HG03097 (cell line): ENCODE data around the gene VEGFB.

Source experiments
- ATAC-seq: cut with Tn5 transposase; IDR thresholded peaks from one replicate; pipeline ENCODE4 v1.9.1; 2021; ENCODE audit not compliant: unreplicated experiment, low FRiP score

The VEGFB gene

DNA sequence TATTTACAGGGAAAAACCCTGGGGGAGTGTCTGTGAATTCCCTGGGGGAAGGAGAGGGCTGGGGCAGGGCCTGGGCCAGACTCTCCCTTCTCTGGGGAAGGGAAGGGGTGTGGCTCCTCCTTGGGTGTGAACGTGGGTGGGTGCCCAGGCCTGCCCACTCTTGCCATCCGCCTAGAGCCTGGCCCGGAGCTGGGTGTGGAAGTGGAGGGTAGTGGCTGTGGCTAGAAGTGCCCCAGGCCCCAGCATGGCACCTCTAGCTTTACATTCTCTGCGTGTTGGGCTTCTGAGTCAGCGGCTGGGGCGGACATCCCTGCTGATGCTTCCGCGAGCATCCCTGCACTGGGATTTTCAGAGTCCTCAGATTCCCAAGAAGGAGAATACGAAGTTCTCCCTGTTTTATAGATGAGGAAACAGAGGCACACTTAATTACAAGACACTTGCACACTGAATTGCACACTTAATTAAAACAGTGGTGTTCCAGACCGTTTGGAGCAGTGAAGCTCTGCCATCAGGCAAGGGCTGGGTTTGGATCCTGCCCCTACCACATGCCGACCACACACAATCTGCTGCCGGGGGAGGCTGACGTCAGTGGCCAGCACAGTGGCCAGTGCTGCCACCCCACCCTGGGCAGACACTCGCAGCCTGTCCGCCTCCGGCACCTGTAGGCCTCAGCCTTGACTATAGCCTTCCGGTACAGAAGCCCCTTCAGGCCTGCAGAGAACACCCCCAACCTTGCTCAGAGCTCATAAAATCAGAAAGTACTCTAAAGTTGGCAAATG, 42.5 kb downstream of the VEGFB start:
- ATAC-seq = no peak

DNA sequence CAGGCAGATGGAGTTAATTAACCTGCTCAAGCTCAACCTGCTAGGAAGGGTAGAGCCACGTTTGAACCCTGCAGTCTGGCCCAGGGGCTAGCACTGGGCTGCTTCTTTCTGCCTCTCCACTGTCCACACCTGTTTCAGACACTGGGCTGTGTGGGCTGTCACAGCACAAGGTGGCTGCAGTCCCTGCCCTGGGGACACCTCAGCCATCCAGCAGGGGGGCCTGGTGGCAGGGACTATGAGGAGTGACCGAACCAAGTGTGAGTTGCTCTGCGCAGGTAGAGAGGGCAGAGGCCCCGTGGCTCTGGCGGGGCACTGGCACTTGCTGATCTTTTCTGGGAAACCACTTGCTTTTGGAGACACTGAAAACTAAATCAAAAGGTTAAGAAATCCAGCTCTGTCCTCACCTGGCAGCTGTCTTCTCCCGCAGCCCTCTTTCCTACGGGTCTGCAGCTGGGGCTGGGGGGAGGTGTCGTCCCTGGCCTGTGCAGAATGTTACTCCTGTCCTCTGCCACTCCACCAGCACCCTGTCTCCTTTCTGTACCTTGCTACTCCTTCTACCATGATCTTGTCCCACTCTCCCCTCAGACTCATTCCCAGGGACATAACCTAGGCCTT, 44.3 kb downstream of the VEGFB start:
- ATAC-seq = no peak

DNA sequence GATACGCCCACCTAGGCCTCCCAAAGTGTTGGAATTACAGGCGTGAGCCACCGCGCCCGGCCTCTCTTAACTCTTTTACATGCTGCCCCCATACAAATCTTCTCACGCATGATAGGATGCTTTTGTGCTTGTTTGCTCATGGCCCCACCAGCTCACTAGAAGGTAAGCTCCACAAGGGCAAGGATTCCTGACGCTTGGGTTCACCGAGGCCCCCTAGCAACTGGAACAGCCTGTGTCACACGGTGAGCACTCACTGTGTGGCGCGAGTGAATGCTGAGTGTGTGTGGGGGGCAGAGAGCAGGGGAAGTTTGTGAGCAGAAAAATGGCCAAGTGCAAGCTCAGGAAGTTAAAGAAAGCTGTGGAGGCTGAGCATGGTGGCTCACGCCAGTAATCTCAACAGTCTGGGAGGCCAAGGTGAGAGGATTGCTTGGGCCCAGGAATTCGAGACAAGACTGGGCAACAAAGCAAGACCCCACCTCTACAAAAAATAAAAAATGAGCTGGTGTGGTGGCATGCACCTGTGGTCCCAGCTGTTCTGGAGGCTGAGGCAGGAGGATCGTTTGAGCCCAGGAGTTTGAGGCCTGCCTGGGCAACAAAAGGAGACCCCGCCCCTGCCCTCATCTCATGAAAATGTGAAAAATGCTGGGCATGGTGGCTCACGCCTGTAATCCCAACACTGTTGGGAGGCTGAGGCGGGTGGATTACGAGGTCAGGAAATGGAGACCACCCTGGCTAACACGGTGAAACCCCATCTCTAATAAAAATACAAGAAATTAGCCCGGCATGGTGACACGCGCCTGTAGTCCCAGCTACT, 47.8 kb downstream of the VEGFB start:
- no peak for ATAC-seq

DNA sequence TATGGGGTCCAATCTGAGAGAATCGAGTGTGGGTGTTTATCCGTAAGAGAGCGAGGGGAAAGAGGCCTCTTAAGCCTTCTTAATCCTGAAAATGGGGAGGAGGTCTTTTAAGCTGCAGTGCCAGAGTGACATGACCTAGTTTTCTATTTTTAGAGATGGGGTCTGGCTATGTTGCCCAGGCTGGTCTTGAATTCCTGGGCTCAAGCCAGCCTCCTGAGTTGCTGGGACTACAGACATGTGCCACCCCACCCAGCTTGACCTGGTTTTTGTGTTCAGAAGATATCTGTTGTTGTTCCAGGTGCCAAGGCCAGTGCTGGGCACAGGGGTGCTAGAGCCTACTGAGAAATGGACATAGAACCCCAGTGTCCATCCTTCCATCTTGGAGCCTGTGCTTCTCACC, 48.7 kb downstream of the VEGFB start:
- ATAC-seq = no peak

DNA sequence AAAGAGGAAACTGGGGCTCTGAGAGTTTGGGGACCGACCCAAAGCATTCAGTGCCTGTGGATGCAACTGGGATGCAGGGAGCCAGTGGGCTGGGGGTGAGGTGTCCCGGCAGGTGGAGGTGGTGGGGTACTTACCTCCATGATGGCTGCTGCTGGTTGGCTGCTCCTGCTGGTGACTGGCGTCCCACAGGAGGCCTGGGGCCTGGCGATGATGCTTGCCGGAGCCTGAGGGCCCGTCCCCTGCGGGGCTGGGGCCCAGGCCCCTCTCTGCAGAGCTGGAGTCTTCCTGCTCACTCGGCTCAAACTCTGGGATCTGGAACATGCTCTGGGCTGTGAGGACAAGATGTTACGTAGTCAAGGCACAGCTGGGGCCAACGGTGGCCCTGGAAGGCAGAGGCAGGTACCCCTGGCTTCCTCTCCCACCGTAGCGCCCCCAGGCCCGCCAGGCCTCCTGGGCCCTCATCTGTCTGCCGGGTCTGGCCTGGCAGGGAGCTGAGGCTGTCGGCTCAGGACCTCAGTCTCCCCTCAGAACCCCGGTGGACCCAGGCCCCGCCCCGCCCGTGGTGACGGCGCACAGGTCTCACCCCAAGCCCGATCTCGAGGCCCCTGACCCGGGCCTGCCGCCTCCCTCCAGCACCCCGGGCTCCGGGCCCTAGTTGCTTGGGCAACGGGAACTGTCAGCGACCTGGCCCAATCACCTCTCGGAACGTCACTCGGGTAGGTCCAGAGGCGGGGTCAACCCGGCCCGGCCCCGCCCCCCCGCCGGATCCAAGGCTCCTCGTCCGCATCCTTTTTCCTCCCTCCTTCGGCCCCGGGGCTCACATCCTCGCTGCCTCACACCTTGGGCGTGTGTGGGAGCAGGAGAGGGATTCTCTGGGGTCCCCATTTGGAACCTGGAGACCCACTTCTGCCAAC, 49.9 kb downstream of the VEGFB start, which contains the start of gene BAD:
Gene BAD, minus strand, starts transcription at position 618 of the 914 bp plus-strand sequence. Its CDS starts 297 bp downstream, at position 321.
- peak; percentile 49 for ATAC-seq

DNA sequence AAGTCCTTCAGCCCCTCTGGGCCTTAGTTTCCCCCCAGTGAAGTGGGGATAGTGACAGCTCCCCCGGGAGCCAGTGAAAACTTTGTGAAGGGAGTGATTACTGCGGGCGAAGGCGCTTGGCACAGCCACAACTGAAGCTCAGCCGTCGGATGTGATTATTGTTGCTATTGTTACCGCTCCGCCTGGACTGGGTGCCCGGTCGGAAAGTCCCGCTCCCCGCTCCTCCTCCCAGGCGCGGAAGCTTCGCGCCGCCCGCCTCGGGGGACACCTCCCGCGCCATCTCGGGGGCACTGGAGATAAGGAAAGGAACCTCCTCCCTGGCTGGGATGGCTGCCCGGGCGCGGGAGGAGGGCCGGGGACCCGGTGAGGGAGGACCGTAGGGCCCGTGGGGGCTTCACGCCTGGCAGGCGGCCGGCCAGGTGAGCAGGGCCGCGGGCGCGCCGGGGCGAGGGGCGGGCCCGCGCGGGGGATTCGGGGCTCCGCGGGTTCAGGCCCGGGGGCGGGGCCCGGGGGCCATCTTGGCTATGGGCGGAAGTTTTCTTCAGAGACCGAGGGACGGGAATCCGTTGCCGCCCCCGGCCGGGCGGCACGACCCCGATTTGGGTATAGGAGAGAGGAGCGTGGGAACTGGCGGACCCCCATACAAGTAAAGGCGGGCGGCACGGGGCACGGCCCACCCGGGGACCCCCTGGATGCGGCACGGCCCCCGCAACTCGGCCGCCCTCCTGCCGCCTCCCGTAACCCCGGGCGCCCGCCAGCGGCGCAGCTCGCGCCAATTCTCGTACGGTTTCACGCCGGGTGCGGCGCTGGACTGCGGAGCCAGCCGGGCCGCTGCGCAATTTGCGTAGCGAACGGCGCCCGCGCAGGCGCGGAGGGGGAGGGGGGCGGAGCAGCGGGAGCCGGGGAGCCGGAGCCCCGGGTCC, 50.8 kb downstream of the VEGFB start, which contains the start of gene GPR137:
Gene GPR137, plus strand, starts transcription at position 887 of the 923 bp plus-strand sequence. CDS start 677 bp downstream, outside the sequence.
- ATAC-seq = peak; percentile 58

DNA sequence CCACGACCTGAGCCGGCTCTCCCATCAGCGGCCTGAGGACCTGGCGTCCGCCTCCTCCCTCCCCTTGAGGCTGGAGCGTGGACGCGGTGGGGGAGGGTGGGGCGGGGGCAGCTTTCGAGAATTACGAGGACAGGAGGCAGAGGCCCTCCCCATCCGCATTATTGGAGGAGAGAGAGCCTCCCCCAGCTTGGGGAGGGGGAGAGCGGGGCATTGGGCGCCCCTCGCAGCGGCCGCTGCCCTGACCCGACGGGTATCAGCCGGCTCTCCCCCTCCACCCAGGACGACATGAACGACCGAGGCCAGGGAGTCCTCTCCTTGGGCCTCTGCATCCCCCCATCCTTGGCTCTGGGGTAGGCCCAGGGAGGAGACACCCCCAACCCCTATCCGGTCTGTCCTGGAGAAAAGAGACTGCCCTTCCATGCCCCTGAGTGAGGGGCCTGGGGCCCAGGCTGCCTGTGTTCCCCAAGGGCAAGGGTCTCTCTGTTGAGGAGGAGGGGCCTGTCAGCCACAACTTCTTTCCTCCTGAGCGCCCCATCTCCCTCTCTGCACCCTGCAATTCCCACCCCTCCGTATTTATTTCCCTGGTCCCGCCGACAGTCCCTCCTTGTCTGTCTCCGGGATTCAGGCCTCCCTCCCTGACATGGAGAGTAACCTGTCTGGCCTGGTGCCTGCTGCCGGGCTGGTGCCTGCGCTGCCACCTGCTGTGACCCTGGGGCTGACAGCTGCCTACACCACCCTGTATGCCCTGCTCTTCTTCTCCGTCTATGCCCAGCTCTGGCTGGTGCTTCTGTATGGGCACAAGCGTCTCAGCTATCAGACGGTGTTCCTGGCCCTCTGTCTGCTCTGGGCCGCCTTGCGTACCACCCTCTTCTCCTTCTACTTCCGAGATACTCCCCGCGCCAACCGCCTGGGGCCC, 51.8 kb downstream of the VEGFB start:
- ATAC-seq = no peak

DNA sequence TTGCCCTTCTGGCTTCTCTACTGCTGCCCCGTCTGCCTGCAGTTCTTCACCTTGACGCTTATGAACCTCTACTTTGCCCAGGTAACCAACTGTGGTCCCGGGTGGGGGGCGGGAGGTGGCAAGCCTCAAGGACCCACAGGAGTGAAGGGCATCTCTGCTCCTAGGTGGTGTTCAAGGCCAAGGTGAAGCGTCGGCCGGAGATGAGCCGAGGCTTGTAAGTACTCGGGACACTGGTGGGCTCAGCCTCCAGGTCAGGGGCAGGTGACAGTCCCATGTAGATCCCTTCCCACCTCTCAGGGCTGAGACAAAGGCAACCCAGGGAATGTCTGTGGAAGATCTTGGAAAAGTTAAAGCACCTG, 52.4 kb downstream of the VEGFB start:
- ATAC-seq = no peak

DNA sequence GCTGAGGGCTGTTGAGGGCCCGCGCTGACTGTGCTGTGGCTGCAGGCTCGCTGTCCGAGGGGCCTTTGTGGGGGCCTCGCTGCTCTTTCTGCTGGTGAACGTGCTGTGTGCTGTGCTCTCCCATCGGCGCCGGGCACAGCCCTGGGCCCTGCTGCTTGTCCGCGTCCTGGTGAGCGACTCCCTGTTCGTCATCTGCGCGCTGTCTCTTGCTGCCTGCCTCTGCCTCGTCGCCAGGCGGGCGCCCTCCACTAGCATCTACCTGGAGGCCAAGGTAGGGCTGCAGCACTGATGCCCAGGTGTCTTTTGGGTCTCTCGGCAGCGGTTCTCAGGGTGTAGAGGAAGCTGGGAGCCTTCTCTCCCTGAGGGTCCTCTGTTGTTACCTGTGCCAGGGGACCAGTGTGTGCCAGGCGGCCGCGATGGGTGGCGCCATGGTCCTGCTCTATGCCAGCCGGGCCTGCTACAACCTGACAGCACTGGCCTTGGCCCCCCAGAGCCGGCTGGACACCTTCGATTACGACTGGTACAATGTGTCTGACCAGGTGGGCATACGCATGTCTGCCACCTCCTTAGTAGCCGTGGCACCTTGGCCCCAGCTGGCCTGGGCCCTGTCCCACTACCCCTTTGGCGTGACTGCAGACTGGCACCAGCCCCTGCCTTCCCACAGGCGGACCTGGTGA, 53.4 kb downstream of the VEGFB start:
- no peak for ATAC-seq

DNA sequence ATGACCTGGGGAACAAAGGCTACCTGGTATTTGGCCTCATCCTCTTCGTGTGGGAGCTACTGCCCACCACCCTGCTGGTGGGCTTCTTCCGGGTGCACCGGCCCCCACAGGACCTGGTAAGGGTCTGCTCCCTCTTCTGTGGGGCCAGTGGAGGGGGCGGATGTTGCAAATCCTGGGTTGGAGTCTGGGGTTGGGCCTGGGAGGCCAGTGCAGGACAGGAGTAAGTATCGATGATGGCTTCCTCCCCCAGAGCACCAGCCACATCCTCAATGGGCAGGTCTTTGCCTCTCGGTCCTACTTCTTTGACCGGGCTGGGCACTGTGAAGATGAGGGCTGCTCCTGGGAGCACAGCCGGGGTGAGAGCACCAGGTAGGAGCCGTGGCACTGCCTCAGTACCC, 54.0 kb downstream of the VEGFB start:
- ATAC-seq = no peak
